GM19468 (cell line): ENCODE results near the gene C5.
A peak's percentile ranks its signal among the peaks of the same experiment; 100 is the strongest.
"Not testable (repeated sequence)": the region's sequence is repeated elsewhere in the genome, so short reads cannot be mapped to it uniquely, and the experiment has no call there.

ENCODE experiments used
- ATAC-seq: cut with Tn5 transposase; IDR thresholded peaks from one replicate; pipeline ENCODE4 v1.9.1; 2021; ENCODE audit warnings: mild to moderate bottlenecking, moderate library complexity, moderate number of reproducible peaks; ENCODE audit not compliant: unreplicated experiment; ENCODE audit errors: extremely low read depth

The C5 gene

GRCh38 chr9:120983259-120983837 is 66.7 kb downstream of the C5 start:
- ATAC-seq = peak; percentile 23

DNA sequence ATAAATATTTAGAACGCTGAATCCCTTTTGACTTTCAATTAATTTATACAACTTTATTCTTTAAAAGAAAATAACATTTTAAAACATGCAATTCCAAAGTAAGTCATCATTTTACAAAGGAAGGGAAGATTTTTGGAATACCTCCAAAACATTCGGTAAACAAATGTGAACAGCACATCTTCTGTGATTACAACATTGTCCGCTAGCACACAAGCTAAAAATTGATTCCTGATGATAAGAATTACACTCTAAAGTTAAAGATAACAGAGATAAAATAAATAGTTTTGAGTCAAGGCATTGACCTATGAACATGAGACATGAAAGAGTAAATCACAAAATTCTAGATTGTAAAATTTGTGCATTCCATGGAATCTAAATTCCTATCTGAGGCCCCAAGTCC is 67.2 kb downstream of the C5 start:
- ATAC-seq = no peak

DNA sequence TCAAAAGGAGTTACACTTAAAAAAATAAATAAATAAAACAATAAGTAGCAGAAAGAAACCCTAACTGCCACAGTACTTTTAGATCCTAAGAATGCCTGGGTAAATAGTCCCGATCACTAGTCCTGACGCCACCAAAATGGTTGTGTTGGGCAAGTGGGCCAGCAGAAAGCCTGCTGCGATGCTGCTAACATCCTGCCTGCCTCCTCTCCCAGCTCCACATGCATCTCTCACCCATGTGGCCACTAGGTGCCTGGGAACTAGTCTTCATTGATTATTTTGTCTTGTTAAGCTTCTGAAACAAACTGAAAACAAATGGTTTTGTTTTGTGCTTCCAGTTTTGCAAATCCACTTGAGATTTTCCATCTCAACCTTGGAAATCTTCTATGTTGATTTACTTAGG is 69.1 kb downstream of the C5 start:
- ATAC-seq = no peak

DNA sequence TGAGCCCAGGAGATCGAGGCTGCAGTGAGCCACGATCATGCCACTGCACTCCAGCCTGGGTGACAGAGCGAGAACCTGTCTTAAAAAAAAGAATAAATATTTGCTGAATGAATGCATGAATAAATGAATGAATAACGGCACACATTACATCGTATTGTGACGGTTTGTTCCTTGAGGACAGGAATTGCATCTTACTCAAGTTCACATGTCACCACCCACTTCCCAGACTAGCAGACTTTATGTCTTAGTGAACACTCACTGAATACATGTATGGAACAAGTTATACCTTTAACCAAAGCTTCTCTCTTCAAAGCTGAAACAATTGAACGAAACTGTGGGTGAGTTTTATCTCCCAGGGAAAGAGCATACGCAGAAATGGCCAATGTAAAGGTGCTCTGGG is 70.3 kb downstream of the C5 start:
- no peak for ATAC-seq

- ATAC-seq = no peak
Observed at GRCh38 chr9:120978987-120979386, 71.1 kb downstream of the C5 start.

- ATAC-seq = no peak
Observed at GRCh38 chr9:120977321-120977720, 72.8 kb downstream of the C5 start.

GRCh38 chr9:120974921-120975320 is 75.2 kb downstream of the C5 start:
- ATAC-seq = no peak

- ATAC-seq = no peak
Observed at GRCh38 chr9:120974181-120974580, 75.9 kb downstream of the C5 start.

GRCh38 chr9:120971938-120972337 is 78.1 kb downstream of the C5 start:
- ATAC-seq = no peak

DNA sequence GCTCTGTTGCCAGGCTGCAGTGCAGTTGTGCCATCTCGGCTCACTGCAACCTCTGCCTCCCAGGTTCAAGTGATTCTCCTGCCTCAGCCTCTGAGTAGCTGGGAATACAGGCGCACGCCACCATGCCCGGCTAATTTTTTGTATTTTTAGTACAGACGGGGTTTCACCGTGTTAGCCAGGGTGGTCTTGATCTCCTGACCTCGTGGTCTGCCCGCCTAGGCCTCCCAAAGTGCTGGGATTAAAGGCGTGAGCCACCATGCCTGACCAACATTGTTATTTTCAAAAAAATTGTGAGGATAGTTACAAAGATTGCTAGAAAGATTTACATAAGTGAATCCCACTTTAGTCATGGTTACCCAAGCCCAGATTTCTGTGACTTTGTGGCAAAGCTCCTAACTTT is 78.6 kb downstream of the C5 start:
- not testable (repeated sequence) for ATAC-seq

GRCh38 chr9:120970244-120970643 is 79.8 kb downstream of the C5 start:
- ATAC-seq = no peak

DNA sequence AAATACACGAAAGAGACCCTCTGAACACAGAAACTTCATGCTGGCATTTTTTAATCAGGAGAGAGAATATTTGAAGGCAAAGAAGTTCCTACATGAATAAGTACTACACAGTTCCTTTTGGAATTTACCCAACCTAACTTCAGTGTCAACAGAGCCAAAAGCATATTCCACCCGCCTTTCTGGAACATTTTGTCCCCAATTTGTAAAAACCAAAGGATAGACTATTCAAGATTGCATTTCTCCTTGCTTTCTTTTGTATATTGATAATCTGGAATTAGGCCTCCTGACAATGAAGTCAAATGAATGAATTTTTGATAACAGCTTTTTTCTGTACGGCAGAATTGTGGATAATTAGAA is 84.1 kb downstream of the C5 start:
- no peak for ATAC-seq

DNA sequence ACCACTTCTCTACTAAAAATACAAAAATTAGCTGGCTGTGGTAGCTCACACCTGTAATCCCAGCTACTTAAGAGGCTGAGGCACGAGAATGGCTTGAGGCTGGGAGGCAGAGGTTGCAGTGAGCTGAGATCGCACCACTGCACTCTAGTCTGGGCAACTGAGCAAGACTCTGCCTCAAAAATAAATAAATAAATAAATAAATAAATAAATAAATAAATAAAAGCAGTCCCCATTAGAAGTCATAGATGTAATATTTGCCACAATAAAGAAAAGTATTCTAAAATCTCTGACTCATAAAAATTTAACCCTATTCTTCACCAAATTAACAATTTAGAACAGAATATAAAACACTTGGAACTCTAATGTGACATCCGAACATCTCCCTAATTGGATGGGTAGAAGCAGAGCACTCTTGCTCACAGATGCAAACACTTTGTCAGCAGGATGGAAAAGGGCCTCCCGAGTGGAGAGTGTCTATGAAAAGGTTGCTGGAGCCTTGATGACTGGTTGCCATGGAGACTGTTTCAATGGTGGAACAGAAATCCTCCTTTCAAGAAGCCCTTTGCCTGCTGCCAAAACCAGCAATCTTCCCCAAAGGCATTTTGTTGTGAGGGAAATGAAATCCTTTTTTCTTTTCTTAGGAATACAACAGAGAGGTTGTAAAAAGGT is 84.6 kb downstream of the C5 start:
- no peak for ATAC-seq

- no peak for ATAC-seq
Observed at GRCh38 chr9:120961936-120962335, 88.1 kb downstream of the C5 start.

DNA sequence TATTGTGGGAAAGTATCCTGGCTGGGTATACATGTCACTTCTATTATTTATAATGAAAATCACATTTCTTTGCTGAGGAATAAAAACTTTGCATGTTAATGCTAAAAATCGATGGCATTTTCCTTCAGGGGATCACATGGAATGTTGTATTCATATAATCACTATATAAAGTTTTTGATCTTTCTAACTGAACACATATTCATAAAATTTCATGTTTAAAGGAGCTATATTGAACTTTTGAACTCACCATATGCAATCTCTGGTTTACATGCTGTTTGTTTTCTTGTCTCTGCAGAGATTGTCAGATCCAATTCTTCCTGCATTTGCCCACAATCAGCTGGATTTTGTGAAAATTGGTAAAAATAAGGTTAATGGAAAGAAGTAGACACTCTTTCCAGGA is 90.1 kb downstream of the C5 start:
- ATAC-seq = no peak

DNA sequence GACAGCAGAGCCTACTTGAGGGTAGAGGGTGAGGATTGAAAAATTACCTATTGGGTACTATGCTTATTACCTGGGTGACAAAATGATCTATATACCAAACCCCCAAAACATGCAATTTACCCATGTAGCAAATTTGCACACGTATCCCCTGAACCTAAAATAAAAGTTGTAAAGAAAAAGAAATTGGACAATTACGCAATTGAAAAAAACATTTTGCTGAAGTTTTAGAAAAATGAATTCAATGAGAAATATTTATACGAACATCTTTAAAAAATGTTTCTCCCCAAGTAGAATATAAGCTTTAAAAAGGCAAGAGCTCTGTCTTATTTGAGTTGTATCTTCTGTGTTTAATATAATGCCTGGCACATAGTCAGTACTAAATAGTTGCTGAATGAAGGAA is 93.2 kb downstream of the C5 start:
- ATAC-seq = no peak

DNA sequence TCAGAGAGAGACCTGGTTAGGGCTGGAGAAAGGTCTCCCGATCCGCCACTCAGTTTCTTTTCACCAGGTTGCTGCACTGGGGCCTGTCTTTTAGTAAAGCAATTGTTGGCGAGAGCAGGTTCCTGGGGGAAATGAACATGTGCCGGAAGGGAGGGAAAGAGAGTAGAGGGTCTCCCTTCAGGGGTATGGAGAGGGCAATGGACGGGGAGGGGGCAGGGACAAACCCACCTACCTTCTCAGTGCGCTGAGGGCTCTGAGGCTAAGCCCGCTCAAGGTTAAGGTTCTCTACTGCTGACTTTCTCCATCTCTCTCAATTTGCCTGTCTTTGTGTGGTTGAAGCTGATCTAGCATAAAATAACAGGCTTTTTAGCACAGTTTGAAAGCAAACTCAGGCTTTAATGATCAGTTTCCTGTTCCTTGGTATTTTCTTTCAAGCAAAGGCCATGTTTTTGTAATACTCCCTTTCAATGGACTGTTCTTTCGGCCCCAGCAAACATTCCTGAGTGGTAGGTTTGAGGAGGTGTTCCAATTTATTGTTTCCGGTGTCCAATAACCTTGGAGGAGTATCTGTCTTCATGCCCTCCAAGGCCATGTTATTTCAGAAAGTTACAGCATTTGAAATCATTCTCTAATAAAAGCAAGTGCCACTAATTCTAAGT is 98.0 kb downstream of the C5 start:
- ATAC-seq = no peak

GRCh38 chr9:120950421-120951388 is 99.4 kb downstream of the C5 start:
- no peak for ATAC-seq

DNA sequence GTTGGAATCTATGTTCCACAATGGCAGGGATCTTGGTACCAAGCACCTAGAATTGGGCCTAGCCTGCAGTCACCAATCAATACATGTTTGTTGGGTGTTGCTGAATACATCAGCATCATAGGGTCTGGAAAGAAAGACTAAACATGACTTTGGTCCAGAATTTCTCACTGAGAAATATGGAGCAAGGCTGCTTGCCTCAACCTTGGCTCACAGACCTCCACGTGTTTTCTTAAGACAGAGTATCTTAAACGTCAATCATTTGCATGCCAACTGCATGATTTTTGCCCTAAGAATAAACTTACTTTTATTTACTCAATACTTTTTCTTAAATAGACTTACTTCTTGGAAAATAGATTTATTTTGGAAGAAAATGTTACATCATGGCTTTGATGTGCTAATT is 100.8 kb downstream of the C5 start:
- ATAC-seq = no peak

GRCh38 chr9:120948824-120949223 is 101.3 kb downstream of the C5 start:
- ATAC-seq = no peak

GRCh38 chr9:120947222-120947621 is 102.9 kb downstream of the C5 start:
- no peak for ATAC-seq
